H1 (cell line): Measurements from ENCODE around the gene PAQR9. TPM values are rescaled to one million over a fixed set of nuclear protein-coding genes. Genes with fewer than 3 reads are reported as not detected.

ENCODE experiments used
- CTCF ChIA-PET: fragments of 300-600 bp; sonication (Branson Sonifier 250); formaldehyde crosslinking; loops from one replicate; lab custom pipeline; 2021; ENCODE audit not compliant: partially characterized antibody; lab: Charles Lee
- POLR2A ChIA-PET: fragments of 300-600 bp; sonication (Branson Sonifier 250); formaldehyde crosslinking; loops from one replicate; lab custom pipeline; 2021; ENCODE audit warnings: inconsistent platforms; ENCODE audit not compliant: partially characterized antibody; lab: Charles Lee
- DNase-seq, 2 experiments: peaks; one replicate each; pipeline versions ENCODE4 v3.0.0 to v3.0.0-alpha.2; 2010 to 2022; ENCODE audit warnings: low spot score in 2 of 2, low read depth in 1 of 2, mixed read lengths in 1 of 2
- FAIRE-seq: peaks from 2 replicates; lab custom pipeline; 2011; peaks lifted over from hg19 to GRCh38; lab: Jason Lieb, UNC
- H2AFZ ChIP-seq: 2 replicates; pipeline ENCODE4 v1.8.1; 2012; ENCODE audit warnings: low read length, inconsistent platforms
- H2AK5ac ChIP-seq: 2 replicates; pipeline ENCODE4 v1.6.1; 2013; ENCODE audit warnings: low read depth, low read length
- H2BK120ac ChIP-seq: replicated peaks from 2 replicates; pipeline ENCODE3; 2013; ENCODE audit warnings: low read depth, low read length, inconsistent platforms
- H2BK12ac ChIP-seq: 2 replicates; pipeline ENCODE4 v1.6.1; 2013; ENCODE audit warnings: low read depth, low read length
- H2BK15ac ChIP-seq: 2 replicates; pipeline ENCODE4 v1.6.1; 2013; ENCODE audit warnings: low read length
- H2BK20ac ChIP-seq: 2 replicates; pipeline ENCODE4 v1.6.1; 2013; ENCODE audit warnings: low read length
- H2BK5ac ChIP-seq: 2 replicates; pipeline ENCODE4 v1.6.1; 2013; ENCODE audit warnings: low read depth, low read length
- H3K14ac ChIP-seq: 2 replicates; pipeline ENCODE4 v1.6.1; 2013; ENCODE audit warnings: inconsistent platforms; ENCODE audit not compliant: insufficient read length
- H3K18ac ChIP-seq: 2 replicates; pipeline ENCODE4 v1.6.1; 2013; ENCODE audit warnings: low read length; ENCODE audit errors: extremely low read depth
- H3K23ac ChIP-seq: 2 replicates; pipeline ENCODE4 v1.6.1; 2013; ENCODE audit warnings: inconsistent platforms; ENCODE audit not compliant: insufficient read length
- H3K23me2 ChIP-seq: 2 replicates; pipeline ENCODE4 v1.6.1; 2013; ENCODE audit warnings: low read depth, low read length
- H3K27ac ChIP-seq: 2 replicates; pipeline ENCODE4 v1.6.1; 2011; ENCODE audit warnings: low read depth, low read length, inconsistent platforms
- H3K27me3 ChIP-seq, 4 experiments: replicated peaks in 1 of 4; 1 replicate in 1 of 4; 2 replicates in 3 of 4; pipeline versions ENCODE4 v1.6.1 to v1.8.1; 2011 to 2013; ENCODE audit warnings: low read length in 3 of 4, mild to moderate bottlenecking in 3 of 4, inconsistent platforms in 2 of 4, mixed read lengths in 2 of 4, moderate library complexity in 1 of 4; ENCODE audit not compliant: control insufficient read depth in 3 of 4, insufficient read depth in 3 of 4; ENCODE audit errors: extremely low read depth in 1 of 4
- H3K36me3 ChIP-seq, 4 experiments: 2 replicates each; pipeline versions ENCODE4 v1.6.1 to v1.8.1; 2011 to 2013; ENCODE audit warnings: mild to moderate bottlenecking in 4 of 4, low read length in 3 of 4, moderate library complexity in 2 of 4, control low read depth in 1 of 4, inconsistent platforms in 1 of 4; ENCODE audit not compliant: insufficient read depth in 4 of 4, control insufficient read depth in 2 of 4
- H3K4ac ChIP-seq: replicated peaks from 2 replicates; pipeline ENCODE3; 2013; ENCODE audit warnings: low read length, low read depth, mixed read lengths, inconsistent platforms; ENCODE audit not compliant: insufficient read length
- H3K4me1 ChIP-seq, 4 experiments: replicated peaks in 1 of 4; 1 replicate in 1 of 4; 2 replicates in 3 of 4; pipeline versions ENCODE4 v1.6.1 to v1.8.1; 2011 to 2013; ENCODE audit warnings: low read length in 3 of 4, inconsistent platforms in 2 of 4, mixed read lengths in 1 of 4; ENCODE audit not compliant: insufficient read depth in 4 of 4, control insufficient read depth in 3 of 4
- H3K4me2 ChIP-seq, 2 experiments: 2 replicates each; pipeline versions ENCODE4 v1.6.1 to v1.8.1; 2011 to 2013; ENCODE audit warnings: low read depth in 2 of 2, low read length in 2 of 2, control low read depth in 1 of 2, inconsistent platforms in 1 of 2, mild to moderate bottlenecking in 1 of 2; ENCODE audit not compliant: insufficient read depth in 1 of 2
- H3K4me3 ChIP-seq, 4 experiments: fragments of 200-600, 300-600 bp in 1 of 4; sonication (generic), shearing (Covaris generic), sonication (Bioruptor Twin) in 1 of 4; 2 replicates each; pipeline versions ENCODE4 v1.5.1 to v1.8.1; 2011 to 2016; ENCODE audit warnings: low read length in 4 of 4, low read depth in 3 of 4, control low read depth in 2 of 4, inconsistent platforms in 2 of 4, mild to moderate bottlenecking in 2 of 4, mixed read lengths in 1 of 4, moderate library complexity in 1 of 4; ENCODE audit not compliant: insufficient read depth in 2 of 4; ENCODE audit errors: extremely low read depth in 1 of 4
- H3K56ac ChIP-seq: replicated peaks from 2 replicates; pipeline ENCODE3; 2013; ENCODE audit warnings: low read depth, mild to moderate bottlenecking, mixed read lengths, low read length, inconsistent platforms; ENCODE audit not compliant: insufficient read length
- H3K79me1 ChIP-seq: 2 replicates; pipeline ENCODE4 v1.6.1; 2013; ENCODE audit warnings: low read depth, low read length, control low read depth
- H3K79me2 ChIP-seq, 2 experiments: 2 replicates each; pipeline versions ENCODE4 v1.6.1 to v1.8.1; 2012 to 2013; ENCODE audit warnings: low read length in 2 of 2, mild to moderate bottlenecking in 2 of 2, inconsistent platforms in 1 of 2; ENCODE audit not compliant: insufficient read depth in 2 of 2, control insufficient read depth in 1 of 2
- H3K9ac ChIP-seq, 4 experiments: replicated peaks in 1 of 4; 1 replicate in 1 of 4; 2 replicates in 3 of 4; pipeline versions ENCODE4 v1.6.1 to v1.8.1; 2011 to 2013; ENCODE audit warnings: low read depth in 3 of 4, low read length in 3 of 4, control low read depth in 2 of 4, mild to moderate bottlenecking in 2 of 4, moderate library complexity in 2 of 4, inconsistent platforms in 1 of 4; ENCODE audit errors: extremely low read depth in 1 of 4
- H3K9me3 ChIP-seq, 2 experiments: 2 replicates each; pipeline versions ENCODE4 v1.6.1 to v1.8.1; 2012 to 2013; ENCODE audit warnings: mild to moderate bottlenecking in 2 of 2, moderate library complexity in 2 of 2, control low read depth in 1 of 2, inconsistent platforms in 1 of 2, low read depth in 1 of 2, low read length in 1 of 2, mixed read lengths in 1 of 2; ENCODE audit not compliant: insufficient read depth in 2 of 2
- H4K20me1 ChIP-seq, 2 experiments: replicated peaks in 1 of 2; 2 replicates each; pipeline versions ENCODE3 to v1.8.1; 2011 to 2013; ENCODE audit warnings: inconsistent platforms in 2 of 2, low read length in 2 of 2, mild to moderate bottlenecking in 1 of 2; ENCODE audit not compliant: insufficient read depth in 2 of 2, control insufficient read depth in 1 of 2
- H4K5ac ChIP-seq: 2 replicates; pipeline ENCODE4 v1.6.1; 2013; ENCODE audit warnings: low read length, low read depth, mixed read lengths, inconsistent platforms; ENCODE audit not compliant: insufficient read length
- H4K8ac ChIP-seq: 2 replicates; pipeline ENCODE4 v1.8.0; 2013; ENCODE audit warnings: mild to moderate bottlenecking, moderate library complexity, low read length, inconsistent platforms; ENCODE audit not compliant: insufficient read depth; ENCODE audit errors: extremely low read depth
- H4K91ac ChIP-seq: replicated peaks from 2 replicates; pipeline ENCODE3; 2013; ENCODE audit warnings: low read length, mixed read lengths, inconsistent platforms; ENCODE audit not compliant: insufficient read length
- BACH1 ChIP-seq: IDR thresholded peaks from 2 replicates; pipeline ENCODE4 v1.6.1; 2012; ENCODE audit warnings: low read length, improper control_type of control experiment
- BCL11A ChIP-seq, 2 experiments: IDR thresholded peaks; one replicate each; pipeline ENCODE4 v1.6.1; 2011; ENCODE audit warnings: low read depth in 2 of 2, low read length in 2 of 2, mild to moderate bottlenecking in 2 of 2
- BRCA1 ChIP-seq: IDR thresholded peaks from 2 replicates; pipeline ENCODE4 v1.6.1; 2012; ENCODE audit warnings: low read depth, low read length, improper control_type of control experiment
- CEBPB ChIP-seq: IDR thresholded peaks from 2 replicates; pipeline ENCODE4 v1.6.1; 2012; ENCODE audit warnings: low read depth, low read length
- EGR1 ChIP-seq: IDR thresholded peaks from 2 replicates; pipeline ENCODE4 v1.6.1; 2011; ENCODE audit warnings: low read depth, low read length, borderline replicate concordance
- KDM4A ChIP-seq: IDR thresholded peaks from one replicate; pipeline ENCODE4 v1.7.1; 2012; ENCODE audit warnings: low read depth, mild to moderate bottlenecking, moderate library complexity, low read length, inconsistent platforms; ENCODE audit not compliant: severe bottlenecking
- NRF1 ChIP-seq: IDR thresholded peaks from 2 replicates; pipeline ENCODE4 v1.6.1; 2011; ENCODE audit warnings: mild to moderate bottlenecking, low read depth, low read length, improper control_type of control experiment
- PHF8 ChIP-seq: fragments of 200-600 bp; sonication (generic); conservative IDR thresholded peaks from 2 replicates; pipeline ENCODE4 v1.7.1; 2012; ENCODE audit warnings: low read depth, mild to moderate bottlenecking, inconsistent platforms, low read length, moderate library complexity
- POLR2A ChIP-seq, 2 experiments: IDR thresholded peaks; 1 replicate in 1 of 2; 2 replicates in 1 of 2; pipeline ENCODE4 v1.6.1; 2011; ENCODE audit warnings: low read depth in 2 of 2, low read length in 2 of 2, mild to moderate bottlenecking in 2 of 2; ENCODE audit errors: control extremely low read depth in 1 of 2
- POLR2AphosphoS5 ChIP-seq: IDR thresholded peaks from 2 replicates; pipeline ENCODE4 v1.6.1; 2011; ENCODE audit warnings: low read depth, low read length
- POU5F1 ChIP-seq: IDR thresholded peaks from 2 replicates; pipeline ENCODE4 v1.6.1; 2011; ENCODE audit warnings: low read depth, mild to moderate bottlenecking, low read length, moderate library complexity
- TAF1 ChIP-seq: IDR thresholded peaks from 2 replicates; pipeline ENCODE4 v1.6.1; 2011; ENCODE audit warnings: mild to moderate bottlenecking, low read depth, low read length
- TCF12 ChIP-seq: IDR thresholded peaks from 2 replicates; pipeline ENCODE4 v1.6.1; 2011; ENCODE audit warnings: low read depth, mild to moderate bottlenecking, low read length
- WGBS, 2 experiments: shearing (Covaris generic) in 1 of 2; methylation state at CpG; one replicate each; pipeline versions ENCODE4 v1.1.6 to v1.1.7; 2013 to 2015; ENCODE audit warnings: low lambda C conversion rate in 2 of 2, mixed read lengths in 2 of 2, inconsistent platforms in 1 of 2, low coverage in 1 of 2, missing lambda C conversion rate in 1 of 2; ENCODE audit not compliant: insufficient replicate concordance in 2 of 2, insufficient coverage in 1 of 2, insufficient read length in 1 of 2; ENCODE audit errors: extremely low coverage in 1 of 2, missing lambda C conversion rate in 1 of 2; 5-methylcytosine and 5-hydroxymethylcytosine counted together
- polyA plus RNA-seq, 7 experiments: library from polyadenylated mRNA; depleted of rRNA in 3 of 7; stranded (reverse) in 5 of 7; unstranded in 2 of 7; fragments of >200 nt in 5 of 7; fragments of 200-250 nt in 2 of 7; gene quantifications; 1 replicate in 5 of 7; 2 replicates in 1 of 7; 4 replicates in 1 of 7; pipeline versions ENCODE4 v1.2.1 to v1.2.3, GENCODE V29; 2011 to 2013; ENCODE audit warnings: missing spikeins in 2 of 7, mixed read lengths in 2 of 7
- total RNA-seq: library from RNA; stranded (reverse); fragmentation: NEBNext Ultra II Directional; extraction: Animal tissue kit (Norgen Biotek cat#: 25700); gene quantifications from 2 replicates; pipeline ENCODE4 v1.2.1, GENCODE V29; 2021
- TF ChIP-seq, protein P1 (sequence below), 3 experiments: IDR thresholded peaks; 1 replicate in 2 of 3; 2 replicates in 1 of 3; pipeline versions ENCODE4 v1.5.1 to v1.6.1; 2011; ENCODE audit warnings: low read length in 3 of 3, mild to moderate bottlenecking in 3 of 3, inconsistent platforms in 2 of 3, low read depth in 1 of 3, moderate library complexity in 1 of 3; ENCODE audit not compliant: insufficient read depth in 1 of 3; ENCODE audit errors: control extremely low read depth in 1 of 3

The PAQR9 gene
- total and polyA plus RNA-seq, 2 of the 8 experiments (the other 6 are each of a cell fraction or from before 2014, with no cell fraction given), result 2.6 to 5.2 TPM

DNA sequence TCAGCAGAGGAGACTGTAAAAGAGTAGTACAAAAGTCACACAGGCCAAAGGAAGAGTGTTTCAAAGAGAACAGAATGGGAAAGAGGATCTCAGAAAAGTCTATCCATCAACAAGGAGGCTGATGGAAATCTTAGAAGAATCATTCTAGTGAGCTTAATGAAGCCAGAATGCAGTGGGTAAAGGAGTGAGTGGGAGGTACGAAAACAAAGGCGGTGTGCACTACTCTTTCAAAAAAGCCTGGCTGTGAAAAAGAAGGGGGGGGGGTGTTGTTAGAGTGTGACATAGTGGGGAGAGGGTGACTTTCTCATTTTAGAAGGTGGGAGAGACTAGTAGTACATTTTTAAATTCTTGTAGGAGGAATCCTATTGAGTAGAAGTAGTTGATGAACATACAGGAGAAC is 11.7 kb downstream of the PAQR9 start:
- H3K79me1 ChIP-seq, result no peaks in the 10 kb centered on the region
- CTCF ChIA-PET, result interaction anchor here (0.9 to 2.4 kb wide), 4 partner anchors 10 to 66 kb away, joined by 3 to 12 read pairs (median 4); no protein-coding TSS in a partner anchor
- no peak overlapping the region for H2BK15ac ChIP-seq

More for the DNA sequence above, 11.7 kb downstream of the PAQR9 start:
- no peak for TF ChIP-seq CEBPB
- TF ChIP-seq, protein P1, sequence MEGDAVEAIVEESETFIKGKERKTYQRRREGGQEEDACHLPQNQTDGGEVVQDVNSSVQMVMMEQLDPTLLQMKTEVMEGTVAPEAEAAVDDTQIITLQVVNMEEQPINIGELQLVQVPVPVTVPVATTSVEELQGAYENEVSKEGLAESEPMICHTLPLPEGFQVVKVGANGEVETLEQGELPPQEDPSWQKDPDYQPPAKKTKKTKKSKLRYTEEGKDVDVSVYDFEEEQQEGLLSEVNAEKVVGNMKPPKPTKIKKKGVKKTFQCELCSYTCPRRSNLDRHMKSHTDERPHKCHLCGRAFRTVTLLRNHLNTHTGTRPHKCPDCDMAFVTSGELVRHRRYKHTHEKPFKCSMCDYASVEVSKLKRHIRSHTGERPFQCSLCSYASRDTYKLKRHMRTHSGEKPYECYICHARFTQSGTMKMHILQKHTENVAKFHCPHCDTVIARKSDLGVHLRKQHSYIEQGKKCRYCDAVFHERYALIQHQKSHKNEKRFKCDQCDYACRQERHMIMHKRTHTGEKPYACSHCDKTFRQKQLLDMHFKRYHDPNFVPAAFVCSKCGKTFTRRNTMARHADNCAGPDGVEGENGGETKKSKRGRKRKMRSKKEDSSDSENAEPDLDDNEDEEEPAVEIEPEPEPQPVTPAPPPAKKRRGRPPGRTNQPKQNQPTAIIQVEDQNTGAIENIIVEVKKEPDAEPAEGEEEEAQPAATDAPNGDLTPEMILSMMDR (IDR thresholded peaks at IDR 0.05; ENCODE audit: control extremely low read depth in 1 of 3, insufficient read depth in 1 of 3, low read depth in 1 of 3, low read length in 3 of 3), result no peak
- no peak for TF ChIP-seq POU5F1
- no peak for TF ChIP-seq BRCA1
- no peak for TF ChIP-seq BCL11A (IDR thresholded peaks at IDR 0.05; ENCODE audit: low read depth in 2 of 2, low read length in 2 of 2)
- no peak for TF ChIP-seq BACH1
- TF ChIP-seq POLR2A (IDR thresholded peaks at IDR 0.05; ENCODE audit: control extremely low read depth in 1 of 2, low read depth in 2 of 2, low read length in 2 of 2), result no peak
- no peak for TF ChIP-seq POLR2AphosphoS5
- TF ChIP-seq EGR1, result no peak
- TF ChIP-seq KDM4A, result no peak
- no peak for TF ChIP-seq PHF8
- no peak for TF ChIP-seq TAF1
- no peak for TF ChIP-seq NRF1
- no peak for TF ChIP-seq TCF12
- no peak overlapping the region for H2BK5ac ChIP-seq
- DNase-seq, result no peak
- no peak overlapping the region for H3K14ac ChIP-seq
- H3K4me1 ChIP-seq, result peaks cover 0 to 3% (median 1%) of the 10 kb centered on the region in 4 experiments; a peak in 1 of 7 replicates
- no peak overlapping the region for H3K9ac ChIP-seq
- H2BK12ac ChIP-seq, result no peak overlapping the region
- H3K18ac ChIP-seq, result no peak overlapping the region
- no peak overlapping the region for H3K4me2 ChIP-seq
- H3K23ac ChIP-seq, result no peak overlapping the region
- no peak overlapping the region for H3K27ac ChIP-seq
- no peak overlapping the region for H4K8ac ChIP-seq
- H2AK5ac ChIP-seq, result no peak overlapping the region
- no peak overlapping the region for H4K91ac ChIP-seq
- no peak overlapping the region for H2BK120ac ChIP-seq
- 90% methylated on average over 2 of the region's 2 CpGs; no CpG with 5 or more reads in 1 of the 2 experiments for WGBS, 2 experiments
- H3K4me3 ChIP-seq, result no peak overlapping the region
- no peak overlapping the region for H3K56ac ChIP-seq
- H3K9me3 ChIP-seq, result no peaks in the 10 kb centered on the region
- no peaks in the 10 kb centered on the region for H4K20me1 ChIP-seq
- H2BK20ac ChIP-seq, result no peak overlapping the region
- no peaks in the 10 kb centered on the region for H3K27me3 ChIP-seq
- no peaks in the 10 kb centered on the region for H3K79me2 ChIP-seq
- H3K36me3 ChIP-seq, result no peaks in the 10 kb centered on the region
- no peak overlapping the region for H3K4ac ChIP-seq
- no peak for FAIRE-seq
- H2AFZ ChIP-seq, result no peak overlapping the region
- H4K5ac ChIP-seq, result no peak overlapping the region
- POLR2A ChIA-PET, result no interaction called here
- H3K23me2 ChIP-seq, result peaks cover 2% of the 10 kb centered on the region; the same call in 1 of the 2 replicates
